RWPE2 (cell line): ENCODE results near the gene MBNL2.
A peak's percentile ranks its signal among the peaks of the same experiment; 100 is the strongest.

Source experiments
- ATAC-seq: fragments of 200-7000 bp; cut with Tn5 transposase; 3 replicates; pipeline ENCODE4 v1.9.1; 2021; ENCODE audit warnings: low read depth
- DNase-seq: peaks from one replicate; pipeline ENCODE4 v3.0.0-alpha.2; 2020; ENCODE audit warnings: low spot score
- H3K27ac ChIP-seq: fragments of 450-650 bp; 2 replicates; pipeline ENCODE4 v1.5.1; 2017; ENCODE audit warnings: mild to moderate bottlenecking; ENCODE audit not compliant: poor library complexity, severe bottlenecking
- H3K27me3 ChIP-seq: fragments of 250-450 bp; sonication (Bioruptor Pico); 2 replicates; pipeline ENCODE4 v1.5.1; 2021; ENCODE audit warnings: mild to moderate bottlenecking, moderate library complexity; ENCODE audit not compliant: insufficient read depth, poor library complexity, severe bottlenecking
- H3K36me3 ChIP-seq: fragments of 250-450 bp; sonication (Bioruptor Pico); 2 replicates; pipeline ENCODE4 v1.5.1; 2020; ENCODE audit warnings: low read depth, mild to moderate bottlenecking, moderate library complexity
- H3K4me1 ChIP-seq: fragments of 250-450 bp; sonication (Bioruptor Pico); 2 replicates; pipeline ENCODE4 v1.5.1; 2021; ENCODE audit warnings: mild to moderate bottlenecking, moderate library complexity; ENCODE audit not compliant: insufficient read depth, poor library complexity, severe bottlenecking
- H3K4me3 ChIP-seq: fragments of 250-450 bp; sonication (Bioruptor Pico); 2 replicates; pipeline ENCODE4 v1.5.1; 2021; ENCODE audit warnings: mild to moderate bottlenecking, moderate library complexity; ENCODE audit not compliant: severe bottlenecking
- H3K9me3 ChIP-seq: fragments of 250-450 bp; sonication (Bioruptor Pico); 2 replicates; pipeline ENCODE4 v1.5.1; 2021; ENCODE audit warnings: mild to moderate bottlenecking, moderate library complexity; ENCODE audit not compliant: severe bottlenecking
- TF ChIP-seq, protein P1 (sequence below): fragments of 450-650 bp; IDR thresholded peaks from one replicate; pipeline ENCODE4 v1.5.1; 2017; ENCODE audit warnings: mild to moderate bottlenecking, moderate library complexity; ENCODE audit not compliant: poor library complexity, severe bottlenecking

The MBNL2 gene, protein sequence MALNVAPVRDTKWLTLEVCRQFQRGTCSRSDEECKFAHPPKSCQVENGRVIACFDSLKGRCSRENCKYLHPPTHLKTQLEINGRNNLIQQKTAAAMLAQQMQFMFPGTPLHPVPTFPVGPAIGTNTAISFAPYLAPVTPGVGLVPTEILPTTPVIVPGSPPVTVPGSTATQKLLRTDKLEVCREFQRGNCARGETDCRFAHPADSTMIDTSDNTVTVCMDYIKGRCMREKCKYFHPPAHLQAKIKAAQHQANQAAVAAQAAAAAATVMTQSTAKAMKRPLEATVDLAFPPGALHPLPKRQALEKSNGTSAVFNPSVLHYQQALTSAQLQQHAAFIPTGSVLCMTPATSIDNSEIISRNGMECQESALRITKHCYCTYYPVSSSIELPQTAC

DNA sequence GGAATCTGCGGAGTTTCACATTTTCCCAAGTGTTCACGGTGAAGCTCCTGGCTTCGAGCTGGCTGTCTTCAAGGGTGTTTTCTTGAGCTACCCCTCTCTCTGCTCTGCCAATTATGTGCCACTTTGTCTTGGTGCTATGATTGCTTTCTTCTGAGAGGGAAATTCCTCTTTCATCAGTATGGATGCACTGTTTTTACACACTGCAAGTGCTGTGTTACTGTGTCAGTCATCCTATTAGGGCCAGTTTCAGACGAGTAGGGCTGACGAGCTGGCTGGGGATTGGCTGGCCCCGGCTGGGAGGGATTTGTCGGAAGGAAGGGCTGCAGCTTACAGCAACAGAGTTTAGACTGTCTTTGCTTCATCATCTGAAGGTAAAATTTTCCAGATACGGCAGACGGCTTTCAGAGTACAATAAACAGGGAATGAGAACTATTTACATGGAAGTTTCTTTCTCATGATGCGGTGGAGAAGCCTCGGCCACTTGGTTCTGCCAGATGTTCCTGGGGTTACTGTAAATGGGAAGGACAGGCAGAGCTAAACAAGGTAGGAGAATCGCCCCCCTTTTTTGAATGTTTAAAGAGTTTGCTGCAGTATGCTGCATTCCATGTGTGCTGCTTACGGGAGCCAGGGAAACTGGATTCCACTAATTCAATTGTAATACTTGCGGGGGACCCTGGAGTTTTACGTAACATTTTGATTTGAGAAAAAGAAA is at the start of gene MBNL2:
Gene MBNL2, plus strand, starts transcription at position 345 of the 712 bp plus-strand sequence. CDS start 53,903 bp downstream, outside the sequence.
- peak; percentile 97 for ATAC-seq
- Histone ChIP-seq H3K4me1 (peaks cover 24% of the 10 kb centered on the region), H3K27ac (peak within 1 kb of the TSS; percentile 70), H3K9me3 (no peaks in the 10 kb centered on the region), H3K36me3 (no peaks in the 10 kb centered on the region), H3K27me3 (no peaks in the 10 kb centered on the region), H3K4me3 (peak within 1 kb of the TSS; percentile 50)
- peak; percentile 86 for DNase-seq
- TF ChIP-seq, protein P1, sequence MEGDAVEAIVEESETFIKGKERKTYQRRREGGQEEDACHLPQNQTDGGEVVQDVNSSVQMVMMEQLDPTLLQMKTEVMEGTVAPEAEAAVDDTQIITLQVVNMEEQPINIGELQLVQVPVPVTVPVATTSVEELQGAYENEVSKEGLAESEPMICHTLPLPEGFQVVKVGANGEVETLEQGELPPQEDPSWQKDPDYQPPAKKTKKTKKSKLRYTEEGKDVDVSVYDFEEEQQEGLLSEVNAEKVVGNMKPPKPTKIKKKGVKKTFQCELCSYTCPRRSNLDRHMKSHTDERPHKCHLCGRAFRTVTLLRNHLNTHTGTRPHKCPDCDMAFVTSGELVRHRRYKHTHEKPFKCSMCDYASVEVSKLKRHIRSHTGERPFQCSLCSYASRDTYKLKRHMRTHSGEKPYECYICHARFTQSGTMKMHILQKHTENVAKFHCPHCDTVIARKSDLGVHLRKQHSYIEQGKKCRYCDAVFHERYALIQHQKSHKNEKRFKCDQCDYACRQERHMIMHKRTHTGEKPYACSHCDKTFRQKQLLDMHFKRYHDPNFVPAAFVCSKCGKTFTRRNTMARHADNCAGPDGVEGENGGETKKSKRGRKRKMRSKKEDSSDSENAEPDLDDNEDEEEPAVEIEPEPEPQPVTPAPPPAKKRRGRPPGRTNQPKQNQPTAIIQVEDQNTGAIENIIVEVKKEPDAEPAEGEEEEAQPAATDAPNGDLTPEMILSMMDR: no peak

DNA sequence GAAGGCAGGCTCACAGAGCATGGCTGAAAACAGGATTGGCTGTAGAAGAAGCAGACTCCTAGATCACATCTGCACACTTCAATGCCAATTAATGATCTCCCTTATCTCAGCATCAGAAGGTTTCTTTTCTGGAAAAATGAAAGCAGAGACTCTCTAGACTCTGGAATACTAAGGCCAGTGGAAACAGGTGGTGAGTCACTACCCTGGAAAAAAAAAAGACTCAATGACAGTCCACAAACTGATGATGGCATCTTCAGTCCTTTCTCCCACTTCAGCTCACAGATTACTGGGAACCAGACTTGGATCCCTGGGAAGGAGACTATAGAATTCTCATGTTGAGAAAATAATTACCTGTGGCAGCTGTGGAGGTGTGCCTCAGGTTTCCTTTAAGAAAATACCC is 47.5 kb upstream of the MBNL2 start:
- Histone ChIP-seq H3K4me1 (no peaks in the 10 kb centered on the region), H3K9me3 (no peaks in the 10 kb centered on the region), H3K36me3 (no peaks in the 10 kb centered on the region), H3K4me3 (no peak overlapping the region), H3K27me3 (no peaks in the 10 kb centered on the region), H3K27ac (no peak overlapping the region)
- TF ChIP-seq, protein P1: no peak
- DNase-seq (no peak), ATAC-seq (no peak)

DNA sequence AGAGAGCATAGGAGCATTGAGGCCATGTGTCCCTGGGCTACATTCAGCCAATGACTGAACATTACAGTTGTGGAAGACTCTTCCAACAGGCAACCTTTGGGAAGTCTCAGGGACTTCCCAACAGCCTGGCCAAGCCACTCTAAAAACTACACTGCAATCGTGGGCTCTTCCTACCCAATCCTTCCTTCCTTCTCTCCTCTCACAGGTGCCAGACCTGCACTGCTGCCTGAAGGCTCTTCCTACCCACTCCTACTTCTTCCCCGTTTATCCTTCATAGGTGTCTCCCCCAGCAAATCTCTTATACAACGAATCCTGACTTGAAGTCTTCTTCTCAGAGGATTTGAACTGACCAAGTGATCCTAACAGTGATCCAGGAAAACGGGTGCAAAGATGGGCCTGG is 47.1 kb upstream of the MBNL2 start:
- no peak for ATAC-seq
- TF ChIP-seq, protein P1: no peak
- Histone ChIP-seq H3K27me3 (no peaks in the 10 kb centered on the region), H3K27ac (no peak overlapping the region), H3K4me3 (no peak overlapping the region), H3K36me3 (no peaks in the 10 kb centered on the region), H3K4me1 (no peaks in the 10 kb centered on the region), H3K9me3 (no peaks in the 10 kb centered on the region)
- no peak for DNase-seq

DNA sequence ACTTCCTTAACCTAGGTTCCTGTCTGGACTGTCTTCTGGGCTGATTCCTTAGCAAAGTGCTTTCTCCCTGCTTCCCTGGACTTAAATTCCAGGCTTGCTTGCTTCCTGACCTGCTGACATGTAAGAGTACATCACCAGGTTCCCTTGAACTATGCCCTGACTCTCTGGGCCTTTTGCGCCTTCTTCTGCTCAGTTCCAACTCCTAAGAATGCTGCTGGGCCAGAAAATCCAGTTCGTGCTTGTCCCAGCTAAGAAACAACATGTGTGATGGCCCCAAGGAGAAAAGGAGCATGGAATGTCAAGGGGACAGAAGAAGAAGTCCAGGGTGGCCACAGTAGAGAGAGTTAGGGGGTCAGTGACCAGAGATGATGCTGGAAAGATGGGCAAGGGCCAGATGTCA is 42.6 kb upstream of the MBNL2 start:
- Histone ChIP-seq H3K9me3 (no peaks in the 10 kb centered on the region), H3K27ac (no peak overlapping the region), H3K4me3 (no peak overlapping the region), H3K4me1 (no peaks in the 10 kb centered on the region), H3K27me3 (no peaks in the 10 kb centered on the region), H3K36me3 (no peaks in the 10 kb centered on the region)
- TF ChIP-seq, protein P1: no peak
- ATAC-seq (no peak), DNase-seq (no peak)
